ENCODE results near the gene SND1.

SND1 gene

DNA sequence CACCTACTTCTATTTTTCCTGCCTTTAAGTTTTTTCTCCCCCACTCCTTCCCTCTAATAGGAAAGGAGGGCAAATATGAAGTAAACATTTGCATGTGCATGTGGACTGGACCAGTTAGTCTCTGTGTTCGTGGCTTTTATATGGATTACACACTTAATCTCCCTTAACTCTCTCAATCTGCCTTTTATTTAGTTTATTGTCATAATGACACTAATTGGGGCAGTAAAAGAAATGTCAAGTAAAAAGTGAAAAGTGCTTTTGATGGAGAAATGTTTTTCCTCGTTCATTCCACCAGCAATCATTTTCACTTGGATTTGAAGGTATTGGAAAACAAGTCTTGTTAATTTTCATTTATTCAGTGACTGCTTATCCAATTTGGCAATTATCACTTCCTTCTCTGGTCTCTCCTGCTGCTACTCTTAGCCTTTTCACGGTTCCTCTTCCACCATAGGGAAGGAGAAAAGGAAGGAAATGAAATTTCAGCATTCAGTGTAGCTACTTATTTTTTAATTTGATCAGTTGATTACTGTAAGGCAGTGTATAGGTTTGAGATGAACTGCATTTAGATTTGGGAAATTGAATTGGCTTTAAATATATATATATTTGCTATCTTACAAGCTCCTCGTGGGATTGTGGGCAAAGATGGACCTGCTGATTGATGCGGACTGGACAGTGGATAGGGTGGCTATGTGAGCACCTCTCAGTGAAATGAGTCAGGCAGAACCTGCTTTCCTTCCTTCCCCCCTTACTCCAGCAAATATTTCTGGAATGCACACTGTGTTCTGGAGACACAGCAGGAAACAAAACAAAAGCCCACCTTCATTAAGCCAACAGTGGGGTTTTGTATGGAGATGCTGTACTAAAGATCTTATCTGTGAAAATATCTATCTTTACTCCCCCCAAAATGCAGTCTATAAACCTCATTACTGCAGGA is 301.7 kb downstream of the SND1 start:
- TF ChIP-seq, protein P1, sequence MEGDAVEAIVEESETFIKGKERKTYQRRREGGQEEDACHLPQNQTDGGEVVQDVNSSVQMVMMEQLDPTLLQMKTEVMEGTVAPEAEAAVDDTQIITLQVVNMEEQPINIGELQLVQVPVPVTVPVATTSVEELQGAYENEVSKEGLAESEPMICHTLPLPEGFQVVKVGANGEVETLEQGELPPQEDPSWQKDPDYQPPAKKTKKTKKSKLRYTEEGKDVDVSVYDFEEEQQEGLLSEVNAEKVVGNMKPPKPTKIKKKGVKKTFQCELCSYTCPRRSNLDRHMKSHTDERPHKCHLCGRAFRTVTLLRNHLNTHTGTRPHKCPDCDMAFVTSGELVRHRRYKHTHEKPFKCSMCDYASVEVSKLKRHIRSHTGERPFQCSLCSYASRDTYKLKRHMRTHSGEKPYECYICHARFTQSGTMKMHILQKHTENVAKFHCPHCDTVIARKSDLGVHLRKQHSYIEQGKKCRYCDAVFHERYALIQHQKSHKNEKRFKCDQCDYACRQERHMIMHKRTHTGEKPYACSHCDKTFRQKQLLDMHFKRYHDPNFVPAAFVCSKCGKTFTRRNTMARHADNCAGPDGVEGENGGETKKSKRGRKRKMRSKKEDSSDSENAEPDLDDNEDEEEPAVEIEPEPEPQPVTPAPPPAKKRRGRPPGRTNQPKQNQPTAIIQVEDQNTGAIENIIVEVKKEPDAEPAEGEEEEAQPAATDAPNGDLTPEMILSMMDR (IDR thresholded peaks at IDR 0.05; ENCODE audit: insufficient read depth, missing control alignments): no peak
- no peak for FAIRE-seq
- no peak for DNase-seq (ENCODE audit: insufficient read length, low spot score)

DNA sequence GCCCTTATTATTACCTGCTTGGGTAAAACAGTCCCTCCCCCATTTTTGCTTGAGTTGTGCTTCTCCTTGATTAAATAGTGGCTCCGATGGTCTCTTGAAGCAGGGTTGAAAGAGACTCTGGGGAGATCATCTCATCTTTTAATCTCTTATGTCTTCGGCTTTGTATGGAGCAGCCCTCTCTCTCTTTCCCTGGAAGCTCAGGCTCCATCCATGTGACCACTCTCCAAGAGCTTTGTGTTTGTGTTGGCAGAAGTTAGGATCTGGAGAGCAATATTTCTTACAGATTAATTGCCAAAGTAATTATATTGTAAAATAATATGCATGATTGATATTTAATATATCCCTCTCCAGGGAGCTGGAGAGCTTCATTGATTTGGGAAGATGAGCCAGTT is 302.4 kb downstream of the SND1 start:
- no peak for FAIRE-seq
- DNase-seq (ENCODE audit: insufficient read length, low spot score): no peak
- TF ChIP-seq, protein P1 (IDR thresholded peaks at IDR 0.05; ENCODE audit: insufficient read depth, missing control alignments): no peak

DNA sequence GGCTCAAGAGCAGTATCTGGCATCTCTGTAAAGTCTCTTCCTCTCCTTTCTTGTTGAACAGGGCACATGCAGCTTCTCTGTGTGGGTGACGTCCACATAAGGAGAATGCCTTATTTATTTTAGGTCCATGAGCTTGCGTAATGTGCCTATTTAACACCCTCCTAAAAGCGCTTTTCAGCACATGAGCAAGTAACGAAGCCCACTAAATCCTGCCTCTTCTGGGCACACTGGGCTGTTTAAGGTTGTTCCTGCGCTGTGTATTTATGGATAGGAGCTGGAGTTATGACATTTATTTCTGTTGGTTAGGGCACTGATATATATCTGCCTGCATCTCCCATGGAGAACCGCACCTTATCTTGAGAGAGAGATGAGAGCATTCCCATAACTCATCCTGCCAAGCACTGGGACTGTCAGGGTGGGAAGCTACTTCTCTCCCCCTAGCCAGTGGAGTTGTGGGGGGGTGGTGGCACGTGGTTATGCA is 303.1 kb downstream of the SND1 start:
- TF ChIP-seq, protein P1 (IDR thresholded peaks at IDR 0.05; ENCODE audit: insufficient read depth, missing control alignments): no peak
- DNase-seq (ENCODE audit: insufficient read length, low spot score) (no peak), FAIRE-seq (no peak)

DNA sequence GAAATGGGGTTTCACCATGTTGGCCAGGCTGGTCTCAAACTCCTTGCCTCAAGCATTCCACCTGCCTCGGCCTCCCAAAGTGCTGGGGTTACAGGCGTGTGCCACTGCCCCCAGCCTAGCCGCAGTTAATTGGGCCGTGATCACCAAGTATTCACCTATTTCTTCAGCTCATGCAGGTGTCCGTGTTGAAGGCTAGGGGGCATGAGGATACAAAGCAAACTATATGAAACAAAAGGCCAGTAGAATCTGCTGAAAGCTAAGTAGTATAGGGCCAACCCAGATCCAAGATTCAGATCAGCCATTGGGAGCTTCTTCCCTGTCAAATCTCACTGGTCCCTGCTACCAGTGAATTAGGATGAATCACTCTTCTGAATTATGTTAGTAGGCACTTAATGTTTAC is 305.9 kb downstream of the SND1 start:
- DNase-seq (ENCODE audit: insufficient read length, low spot score) (no peak), FAIRE-seq (no peak)
- TF ChIP-seq, protein P1 (IDR thresholded peaks at IDR 0.05; ENCODE audit: insufficient read depth, missing control alignments): no peak

DNA sequence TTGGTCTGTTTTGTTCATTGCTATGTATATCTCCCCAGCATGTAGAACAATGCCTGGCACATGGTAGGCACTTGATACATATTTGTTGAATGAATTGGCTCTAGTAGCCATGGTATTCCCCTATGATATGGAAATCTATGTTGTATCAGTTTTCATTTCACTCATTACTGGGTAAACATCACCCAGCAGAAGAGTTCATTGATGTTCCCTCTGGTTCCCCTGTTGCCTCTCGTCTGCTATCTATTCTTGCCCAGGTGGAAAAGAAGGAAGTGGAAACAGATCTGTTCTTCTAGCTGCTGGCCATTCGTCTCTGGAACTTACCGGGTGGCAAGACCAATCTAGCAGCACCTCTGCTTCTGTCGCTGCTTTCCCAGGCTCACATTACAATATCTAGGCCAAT is 307.8 kb downstream of the SND1 start:
- DNase-seq (ENCODE audit: insufficient read length, low spot score) (no peak), FAIRE-seq (no peak)
- TF ChIP-seq, protein P1 (IDR thresholded peaks at IDR 0.05; ENCODE audit: insufficient read depth, missing control alignments): no peak

DNA sequence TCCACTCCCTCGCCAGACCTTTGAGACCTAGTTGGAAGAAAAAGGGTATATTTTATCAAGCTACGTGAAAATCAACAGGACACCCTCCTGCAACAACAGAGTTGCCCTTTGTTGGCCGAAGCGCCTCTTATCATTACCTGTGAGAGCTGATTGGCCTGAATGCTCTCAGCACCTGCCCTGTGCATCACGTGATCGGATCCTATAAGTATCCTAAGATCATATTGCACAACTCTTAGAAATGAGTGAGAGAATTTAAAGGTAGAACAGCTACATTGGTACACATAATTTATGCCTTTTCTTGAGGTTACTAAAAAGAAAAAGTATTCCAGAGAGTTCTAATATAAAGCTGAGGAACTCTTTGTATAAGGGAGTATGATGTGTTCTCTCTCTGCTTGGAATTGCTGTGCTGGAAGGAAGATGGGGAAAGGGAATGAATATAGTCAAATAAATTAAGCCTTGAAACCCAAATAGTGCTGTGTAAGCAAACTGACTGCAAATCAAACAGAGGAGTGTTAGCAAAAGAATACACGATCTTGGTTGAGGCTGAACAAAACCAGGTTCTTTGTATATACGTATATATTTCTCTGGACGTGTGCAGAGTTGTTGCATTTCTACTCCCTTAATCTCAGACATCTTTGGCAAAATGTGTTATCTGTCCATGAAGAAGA is 309.9 kb downstream of the SND1 start:
- TF ChIP-seq, protein P1 (IDR thresholded peaks at IDR 0.05; ENCODE audit: insufficient read depth, missing control alignments): no peak
- DNase-seq (ENCODE audit: insufficient read length, low spot score) (no peak), FAIRE-seq (no peak)

Data from D721Med (cell line).